ENCODE results near the gene SSR4.

Gene SSR4

DNA sequence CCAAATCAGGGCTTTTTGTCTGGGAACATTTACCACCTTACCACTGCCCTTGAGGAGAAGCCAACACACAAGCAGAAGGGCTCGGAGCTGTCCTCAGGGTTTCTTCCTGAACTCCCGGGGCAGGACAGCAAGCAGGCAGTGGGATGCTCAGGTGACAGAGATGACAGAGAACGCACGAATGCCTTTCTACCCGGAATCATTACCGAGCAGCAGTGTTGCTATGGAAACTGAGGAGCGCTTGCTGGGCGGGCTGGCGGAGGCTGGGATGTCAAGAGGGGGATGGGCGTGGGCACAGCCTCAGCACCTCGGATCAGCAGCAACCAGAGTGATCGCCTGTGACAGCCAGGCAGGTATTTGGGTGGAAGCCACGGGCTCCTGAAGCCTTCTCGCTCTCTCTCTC, 17.8 kb downstream of the SSR4 start:
- H3K4me1 ChIP-seq (ENCODE audit: insufficient read depth, low read length, poor library complexity, severe bottlenecking) = peaks cover 4% of the 10 kb centered on the region
- no peak overlapping the region for H3K4me2 ChIP-seq (ENCODE audit: low read depth, low read length, poor library complexity, severe bottlenecking)
- no peaks in the 10 kb centered on the region for H3K36me3 ChIP-seq (ENCODE audit: insufficient read depth, low read length)
- no peaks in the 10 kb centered on the region for H4K20me1 ChIP-seq (ENCODE audit: insufficient read depth, low read length, poor library complexity, severe bottlenecking)
- H3K9ac ChIP-seq (ENCODE audit: low read depth, low read length, poor library complexity, severe bottlenecking) = no peak overlapping the region
- H3K9me3 ChIP-seq (ENCODE audit: insufficient read depth, low read depth, low read length) = no peaks in the 10 kb centered on the region
- H3K4me3 ChIP-seq (ENCODE audit: low read length, poor library complexity, severe bottlenecking) = no peak overlapping the region
- no peaks in the 10 kb centered on the region for H3K9me2 ChIP-seq (replicated peaks; ENCODE audit: low read depth, low read length)
- no peaks in the 10 kb centered on the region for H3F3A ChIP-seq (ENCODE audit: low read depth)
- no peaks in the 10 kb centered on the region for H3K27me3 ChIP-seq (ENCODE audit: insufficient read depth, low read length, poor library complexity, severe bottlenecking)
- no peak overlapping the region for H2AFZ ChIP-seq (ENCODE audit: low read length)
- TF ChIP-seq, protein P1, sequence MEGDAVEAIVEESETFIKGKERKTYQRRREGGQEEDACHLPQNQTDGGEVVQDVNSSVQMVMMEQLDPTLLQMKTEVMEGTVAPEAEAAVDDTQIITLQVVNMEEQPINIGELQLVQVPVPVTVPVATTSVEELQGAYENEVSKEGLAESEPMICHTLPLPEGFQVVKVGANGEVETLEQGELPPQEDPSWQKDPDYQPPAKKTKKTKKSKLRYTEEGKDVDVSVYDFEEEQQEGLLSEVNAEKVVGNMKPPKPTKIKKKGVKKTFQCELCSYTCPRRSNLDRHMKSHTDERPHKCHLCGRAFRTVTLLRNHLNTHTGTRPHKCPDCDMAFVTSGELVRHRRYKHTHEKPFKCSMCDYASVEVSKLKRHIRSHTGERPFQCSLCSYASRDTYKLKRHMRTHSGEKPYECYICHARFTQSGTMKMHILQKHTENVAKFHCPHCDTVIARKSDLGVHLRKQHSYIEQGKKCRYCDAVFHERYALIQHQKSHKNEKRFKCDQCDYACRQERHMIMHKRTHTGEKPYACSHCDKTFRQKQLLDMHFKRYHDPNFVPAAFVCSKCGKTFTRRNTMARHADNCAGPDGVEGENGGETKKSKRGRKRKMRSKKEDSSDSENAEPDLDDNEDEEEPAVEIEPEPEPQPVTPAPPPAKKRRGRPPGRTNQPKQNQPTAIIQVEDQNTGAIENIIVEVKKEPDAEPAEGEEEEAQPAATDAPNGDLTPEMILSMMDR (conservative IDR thresholded peaks at IDR 0.05; ENCODE audit: low read length) = no peak
- TF ChIP-seq EZH2phosphoT487 (IDR thresholded peaks at IDR 0.05; ENCODE audit: borderline replicate concordance) = no peak
- no peaks in the 10 kb centered on the region for H3K79me2 ChIP-seq (ENCODE audit: insufficient read depth, low read length)

DNA sequence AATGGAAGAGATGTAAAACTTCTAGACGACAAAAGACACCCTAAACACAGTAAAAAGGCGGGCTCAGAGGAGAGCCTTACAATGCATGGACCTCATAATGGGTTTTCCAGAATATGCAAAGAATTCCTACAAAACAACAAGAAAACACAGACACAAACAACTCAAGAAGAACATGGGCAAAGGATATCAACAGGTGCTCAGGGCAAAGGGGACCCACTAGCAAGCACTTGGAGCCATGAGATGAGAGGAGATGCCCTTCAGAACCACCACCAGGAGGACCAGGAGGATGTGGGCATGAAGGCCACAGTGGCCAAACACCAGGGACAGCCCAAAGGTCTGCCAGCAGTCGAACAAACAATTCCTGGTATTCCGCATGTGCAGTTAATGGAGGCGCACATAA, 18.7 kb downstream of the SSR4 start:
- Histone ChIP-seq H3K9ac (ENCODE audit: low read depth, low read length, poor library complexity, severe bottlenecking) (no peak overlapping the region), H4K20me1 (ENCODE audit: insufficient read depth, low read length, poor library complexity, severe bottlenecking) (no peaks in the 10 kb centered on the region), H3K79me2 (ENCODE audit: insufficient read depth, low read length) (no peaks in the 10 kb centered on the region), H3F3A (ENCODE audit: low read depth) (no peaks in the 10 kb centered on the region), H3K27me3 (ENCODE audit: insufficient read depth, low read length, poor library complexity, severe bottlenecking) (no peaks in the 10 kb centered on the region), H3K4me3 (ENCODE audit: low read length, poor library complexity, severe bottlenecking) (no peak overlapping the region), H3K9me2 (replicated peaks; ENCODE audit: low read depth, low read length) (no peaks in the 10 kb centered on the region), H3K4me1 (ENCODE audit: insufficient read depth, low read length, poor library complexity, severe bottlenecking) (peaks cover 4% of the 10 kb centered on the region), H2AFZ (ENCODE audit: low read length) (no peak overlapping the region), H3K4me2 (ENCODE audit: low read depth, low read length, poor library complexity, severe bottlenecking) (no peak overlapping the region), H3K9me3 (ENCODE audit: insufficient read depth, low read depth, low read length) (no peaks in the 10 kb centered on the region), H3K36me3 (ENCODE audit: insufficient read depth, low read length) (no peaks in the 10 kb centered on the region)
- TF ChIP-seq, protein P1 (conservative IDR thresholded peaks at IDR 0.05; ENCODE audit: low read length) = no peak
- no peak for TF ChIP-seq EZH2phosphoT487 (IDR thresholded peaks at IDR 0.05; ENCODE audit: borderline replicate concordance)

DNA sequence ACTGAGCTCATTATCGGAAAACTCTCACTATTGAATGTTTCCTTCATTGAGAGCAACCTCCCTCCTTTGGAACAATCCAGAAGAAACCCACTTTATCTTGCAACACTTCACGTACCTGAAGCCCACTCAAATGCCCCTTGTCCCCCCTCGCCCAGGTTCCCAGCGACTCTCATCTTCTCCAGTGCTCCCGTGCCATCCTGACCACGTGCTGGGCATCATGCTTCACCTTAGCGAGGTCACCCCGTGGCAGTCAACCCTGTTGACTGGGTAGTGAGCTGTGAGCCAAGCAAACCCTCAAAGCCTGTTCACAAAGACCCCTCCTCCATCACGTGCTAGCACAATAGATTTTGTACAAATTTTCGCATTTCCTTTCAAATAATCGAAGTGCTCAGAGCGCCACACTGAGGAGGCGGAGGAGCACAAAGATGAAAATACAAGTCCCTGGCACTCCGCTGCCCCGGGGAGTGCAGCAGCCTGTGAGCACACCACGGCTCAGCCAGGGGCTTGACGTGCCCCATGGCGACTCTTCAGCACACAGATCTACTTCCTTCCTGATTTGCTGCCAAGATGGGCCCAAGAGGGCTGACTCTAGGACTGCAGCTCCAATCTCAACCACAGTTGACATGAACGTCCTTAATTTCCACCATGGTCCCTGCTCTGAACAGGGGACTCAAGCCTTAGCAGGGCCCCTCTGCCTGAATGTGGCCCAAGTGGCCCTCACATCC, 20.3 kb downstream of the SSR4 start:
- TF ChIP-seq, protein P1 (conservative IDR thresholded peaks at IDR 0.05; ENCODE audit: low read length) = no peak
- TF ChIP-seq EZH2phosphoT487 (IDR thresholded peaks at IDR 0.05; ENCODE audit: borderline replicate concordance) = no peak

More for the DNA sequence above, 20.3 kb downstream of the SSR4 start:
- Histone ChIP-seq H3K9me2 (replicated peaks; ENCODE audit: low read depth, low read length) (no peaks in the 10 kb centered on the region), H3K79me2 (ENCODE audit: insufficient read depth, low read length) (no peaks in the 10 kb centered on the region), H2AFZ (ENCODE audit: low read length) (no peak overlapping the region), H3K9ac (ENCODE audit: low read depth, low read length, poor library complexity, severe bottlenecking) (no peak overlapping the region), H3K4me1 (ENCODE audit: insufficient read depth, low read length, poor library complexity, severe bottlenecking) (peaks cover 4% of the 10 kb centered on the region), H3K4me2 (ENCODE audit: low read depth, low read length, poor library complexity, severe bottlenecking) (no peak overlapping the region), H4K20me1 (ENCODE audit: insufficient read depth, low read length, poor library complexity, severe bottlenecking) (no peaks in the 10 kb centered on the region), H3K36me3 (ENCODE audit: insufficient read depth, low read length) (no peaks in the 10 kb centered on the region), H3K27me3 (ENCODE audit: insufficient read depth, low read length, poor library complexity, severe bottlenecking) (no peaks in the 10 kb centered on the region), H3K9me3 (ENCODE audit: insufficient read depth, low read depth, low read length) (no peaks in the 10 kb centered on the region), H3K4me3 (ENCODE audit: low read length, poor library complexity, severe bottlenecking) (no peak overlapping the region), H3F3A (ENCODE audit: low read depth) (no peaks in the 10 kb centered on the region)

All from Loucy (cell line).